Colonic mucosa (tissue), 4 donors: ENCODE results near the gene GSPT1. TPM values are rescaled to one million over a fixed set of nuclear protein-coding genes. Genes with fewer than 3 reads are reported as not detected.
"Not testable (repeated sequence)": the region's sequence is repeated elsewhere in the genome, so short reads cannot be mapped to it uniquely, and the experiment has no call there.

Experiments
- DNase-seq: peaks from one replicate; pipeline ENCODE4 v3.0.0-alpha.2; 2020
- H3K27ac ChIP-seq: fragments of 200-600 bp; one replicate; pipeline ENCODE4 v1.8.0; 2021
- H3K27me3 ChIP-seq: fragments of 200-600 bp; one replicate; pipeline ENCODE4 v1.8.0; 2021
- H3K36me3 ChIP-seq: fragments of 200-600 bp; one replicate; pipeline ENCODE4 v1.8.0; 2021
- H3K4me1 ChIP-seq: fragments of 200-600 bp; one replicate; pipeline ENCODE4 v1.8.0; 2021; ENCODE audit warnings: mild to moderate bottlenecking
- H3K4me3 ChIP-seq: fragments of 200-600 bp; one replicate; pipeline ENCODE4 v1.8.0; 2021
- H3K9ac ChIP-seq, 2 donors: one replicate each; pipeline ENCODE4 v1.7.0; 2013; ENCODE audit warnings: control low read depth in 2 of 2, low read depth in 2 of 2, low read length in 2 of 2
- H3K9me3 ChIP-seq: fragments of 200-600 bp; one replicate; pipeline ENCODE4 v1.8.0; 2021
- intact Hi-C: fragments of 100-400 bp; cut with DNase I; formaldehyde crosslinking; loops from one replicate; pipeline ENCODE4 v1.14.1; 2022
- total RNA-seq, 2 donors: library from RNA; stranded (reverse); fragmentation: NEBNext Ultra II Directional in 1 of 2; extraction: Animal tissue kit (Norgen Biotek cat#: 25700) in 1 of 2; gene quantifications; one replicate each; pipeline ENCODE4 v1.2.1, GENCODE V29; 2021
- TF ChIP-seq, protein P1 (sequence below): fragments of 200-600 bp; IDR thresholded peaks from one replicate; pipeline ENCODE4 v1.8.0; 2022; ENCODE audit warnings: antibody characterized with exemption, mild to moderate bottlenecking
- donor health status: healthy.
- donor health status: DM: no; HTN: no; CAD: no.
- donor health status: DM: no; HTN: no; CAD: no.

GSPT1 gene
- total RNA-seq, 2 donors from 2014 or later: 135 to 174 TPM

DNA sequence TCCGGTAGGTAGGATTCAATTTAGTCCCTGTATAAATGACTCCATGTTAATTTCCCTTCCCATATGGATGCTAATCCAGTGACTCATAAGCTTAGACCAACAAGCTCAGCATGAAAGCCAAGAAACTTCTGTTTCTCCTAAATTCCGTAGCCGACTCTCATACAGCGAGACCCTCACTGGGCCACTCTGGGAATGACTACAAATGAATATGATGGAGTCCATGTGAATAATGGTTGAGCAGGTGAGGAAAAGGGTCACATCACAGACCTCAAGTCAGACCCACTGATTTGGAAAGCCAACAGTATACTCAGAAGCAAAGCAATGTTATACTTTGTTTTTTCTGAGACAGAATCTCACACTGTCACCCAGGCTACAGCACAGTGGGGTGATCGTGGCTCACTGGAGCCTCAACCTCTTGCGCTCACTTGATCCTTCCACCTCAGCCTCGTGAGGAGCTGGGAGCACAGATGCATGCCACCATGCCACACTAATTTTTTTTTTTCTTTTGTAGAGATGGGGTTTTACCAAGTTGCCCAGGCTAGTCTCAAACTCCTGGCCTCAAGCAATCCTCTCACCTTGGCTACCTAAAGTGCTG is 79.0 kb downstream of the GSPT1 start:
- no peak overlapping the region for H3K4me3 ChIP-seq
- intact Hi-C loops: no loop called here
- H3K9me3 ChIP-seq: no peaks in the 10 kb centered on the region
- DNase-seq: no peak
- TF ChIP-seq, protein P1, sequence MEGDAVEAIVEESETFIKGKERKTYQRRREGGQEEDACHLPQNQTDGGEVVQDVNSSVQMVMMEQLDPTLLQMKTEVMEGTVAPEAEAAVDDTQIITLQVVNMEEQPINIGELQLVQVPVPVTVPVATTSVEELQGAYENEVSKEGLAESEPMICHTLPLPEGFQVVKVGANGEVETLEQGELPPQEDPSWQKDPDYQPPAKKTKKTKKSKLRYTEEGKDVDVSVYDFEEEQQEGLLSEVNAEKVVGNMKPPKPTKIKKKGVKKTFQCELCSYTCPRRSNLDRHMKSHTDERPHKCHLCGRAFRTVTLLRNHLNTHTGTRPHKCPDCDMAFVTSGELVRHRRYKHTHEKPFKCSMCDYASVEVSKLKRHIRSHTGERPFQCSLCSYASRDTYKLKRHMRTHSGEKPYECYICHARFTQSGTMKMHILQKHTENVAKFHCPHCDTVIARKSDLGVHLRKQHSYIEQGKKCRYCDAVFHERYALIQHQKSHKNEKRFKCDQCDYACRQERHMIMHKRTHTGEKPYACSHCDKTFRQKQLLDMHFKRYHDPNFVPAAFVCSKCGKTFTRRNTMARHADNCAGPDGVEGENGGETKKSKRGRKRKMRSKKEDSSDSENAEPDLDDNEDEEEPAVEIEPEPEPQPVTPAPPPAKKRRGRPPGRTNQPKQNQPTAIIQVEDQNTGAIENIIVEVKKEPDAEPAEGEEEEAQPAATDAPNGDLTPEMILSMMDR: no peak
- no peaks in the 10 kb centered on the region for H3K27me3 ChIP-seq
- H3K27ac ChIP-seq: no peak overlapping the region
- H3K36me3 ChIP-seq: peaks cover 21% of the 10 kb centered on the region
- no peak overlapping the region for H3K9ac ChIP-seq
- no peaks in the 10 kb centered on the region for H3K4me1 ChIP-seq

DNA sequence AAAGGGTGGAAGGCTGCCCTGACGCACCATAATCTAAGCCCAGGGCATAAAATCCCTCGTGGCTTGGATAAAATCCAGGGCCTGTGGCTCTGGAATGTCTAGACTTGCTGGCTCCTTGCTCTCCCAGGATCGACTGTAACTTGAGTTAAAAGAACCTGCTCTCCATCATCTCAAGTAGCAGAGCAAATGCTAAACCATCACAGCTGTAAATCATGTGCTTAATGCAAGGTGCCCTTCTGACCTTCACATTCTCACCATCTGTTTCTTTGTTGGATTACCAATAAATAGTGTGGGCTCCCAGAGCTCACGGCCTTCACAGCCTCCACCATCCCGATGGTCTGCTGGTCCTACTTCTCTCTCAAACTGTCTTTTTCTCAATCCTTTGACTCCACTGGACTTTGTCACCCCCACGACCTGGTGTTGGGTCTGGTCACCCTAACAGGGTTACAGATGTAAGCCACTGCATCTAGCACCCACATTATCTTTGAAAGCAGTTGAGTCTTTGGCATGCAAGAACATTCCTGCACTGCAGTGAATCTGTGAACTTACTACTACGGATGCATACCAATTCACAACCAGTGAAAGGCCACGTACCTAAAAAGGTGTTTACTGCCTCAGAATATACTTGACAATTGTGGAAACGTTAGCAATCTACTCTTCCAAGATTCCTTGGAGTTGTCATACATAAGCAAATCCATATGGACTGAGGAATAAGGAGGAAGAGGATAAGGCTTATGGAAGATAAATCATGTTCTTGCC is 79.7 kb downstream of the GSPT1 start:
- Histone ChIP-seq H3K9me3 (no peaks in the 10 kb centered on the region), H3K4me1 (no peaks in the 10 kb centered on the region), H3K4me3 (no peak overlapping the region), H3K27ac (no peak overlapping the region), H3K36me3 (peaks cover 21% of the 10 kb centered on the region), H3K27me3 (no peaks in the 10 kb centered on the region), H3K9ac (no peak overlapping the region)
- TF ChIP-seq, protein P1: no peak
- intact Hi-C loops: no loop called here
- no peak for DNase-seq

DNA sequence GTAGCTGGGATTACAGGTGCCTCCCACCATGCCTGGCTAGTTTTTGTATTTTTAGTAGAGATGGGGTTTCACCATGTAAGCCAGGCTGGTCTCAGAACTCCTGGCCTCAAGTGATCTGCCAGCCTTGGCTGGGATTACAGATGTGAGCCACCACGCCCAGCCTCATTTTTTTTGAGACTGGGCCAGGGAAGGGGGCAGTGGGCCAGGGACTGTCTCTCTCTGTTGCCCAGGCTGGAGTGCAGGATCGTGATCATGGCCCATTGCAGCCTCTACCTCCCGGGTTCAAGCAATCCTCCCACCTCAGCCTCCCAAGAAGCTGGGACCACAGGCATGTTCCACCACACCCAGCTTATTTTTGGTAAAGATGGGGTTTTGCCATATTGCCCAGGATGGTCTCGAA is 80.4 kb downstream of the GSPT1 start:
- Histone ChIP-seq H3K27me3 (no peaks in the 10 kb centered on the region), H3K9ac (no peak overlapping the region), H3K4me3 (no peak overlapping the region), H3K9me3 (no peaks in the 10 kb centered on the region), H3K27ac (no peak overlapping the region), H3K4me1 (no peaks in the 10 kb centered on the region), H3K36me3 (peaks cover 20% of the 10 kb centered on the region)
- TF ChIP-seq, protein P1: no peak
- intact Hi-C loops: no loop called here
- DNase-seq: no peak

DNA sequence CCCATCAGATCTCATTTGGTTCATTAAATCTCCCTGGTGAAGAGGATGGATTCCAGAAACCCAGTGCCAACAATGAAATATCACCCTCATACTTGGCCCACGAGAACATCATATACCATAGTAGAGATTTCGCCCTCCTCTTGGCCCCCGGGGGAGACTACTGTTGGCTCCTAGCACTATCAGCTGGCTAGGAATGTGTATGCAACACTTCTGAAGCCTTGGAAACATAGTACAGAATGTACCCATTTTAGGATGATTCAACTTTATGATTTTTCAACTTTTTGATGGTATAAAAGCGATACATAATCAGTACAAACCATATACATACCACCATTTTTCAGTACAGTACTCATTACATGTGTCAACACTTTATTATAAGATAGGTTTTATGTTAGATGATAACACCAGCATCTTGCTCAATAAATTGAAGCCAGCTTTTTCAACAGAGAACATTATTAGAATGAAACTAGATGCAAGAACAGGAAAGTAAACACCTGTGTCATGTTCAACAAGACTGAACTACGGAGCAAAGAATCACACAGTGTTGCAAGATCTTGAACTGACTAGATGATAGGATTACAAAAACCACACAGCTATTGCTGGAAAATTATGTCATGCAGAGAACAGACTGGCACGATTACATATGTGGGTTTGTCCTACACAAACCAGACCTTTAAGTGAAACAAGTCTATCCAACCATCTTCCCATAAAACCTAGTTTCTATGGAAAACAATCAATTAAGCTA is 81.6 kb downstream of the GSPT1 start:
- no peak overlapping the region for H3K9ac ChIP-seq
- intact Hi-C loops: no loop called here

DNA sequence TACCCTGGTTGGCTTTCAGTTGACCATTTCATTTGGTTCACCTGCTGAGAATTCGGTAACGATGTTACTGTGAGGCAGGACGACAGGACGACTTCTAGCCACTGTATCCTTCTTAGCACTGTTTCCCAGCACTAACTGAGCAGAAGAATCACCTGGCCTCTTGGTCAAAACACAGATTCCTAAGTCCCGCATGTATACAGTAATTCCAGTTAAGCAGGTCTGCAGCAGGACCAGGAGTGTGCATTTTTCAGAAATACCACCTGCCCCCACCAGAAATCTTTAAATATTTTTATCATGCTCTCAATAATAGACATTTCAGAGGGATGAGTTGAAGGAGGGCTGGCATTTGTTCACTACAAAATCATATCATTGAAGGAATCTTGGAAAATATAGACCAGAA is 87.1 kb downstream of the GSPT1 start:
- H3K36me3 ChIP-seq: no peaks in the 10 kb centered on the region
- H3K4me3 ChIP-seq: no peak overlapping the region
- no peak overlapping the region for H3K27ac ChIP-seq
- no peak overlapping the region for H3K9ac ChIP-seq
- H3K27me3 ChIP-seq: no peaks in the 10 kb centered on the region
- TF ChIP-seq, protein P1: no peak
- no peaks in the 10 kb centered on the region for H3K4me1 ChIP-seq
- H3K9me3 ChIP-seq: no peaks in the 10 kb centered on the region
- no peak for DNase-seq
- intact Hi-C loops: no loop called here

More for the DNA sequence above, 81.6 kb downstream of the GSPT1 start:
- no peak for DNase-seq
- H3K36me3 ChIP-seq: peaks cover 13% of the 10 kb centered on the region
- no peak overlapping the region for H3K4me3 ChIP-seq
- H3K4me1 ChIP-seq: no peaks in the 10 kb centered on the region
- no peaks in the 10 kb centered on the region for H3K9me3 ChIP-seq
- H3K27ac ChIP-seq: no peak overlapping the region
- TF ChIP-seq, protein P1: no peak
- H3K27me3 ChIP-seq: no peaks in the 10 kb centered on the region

DNA sequence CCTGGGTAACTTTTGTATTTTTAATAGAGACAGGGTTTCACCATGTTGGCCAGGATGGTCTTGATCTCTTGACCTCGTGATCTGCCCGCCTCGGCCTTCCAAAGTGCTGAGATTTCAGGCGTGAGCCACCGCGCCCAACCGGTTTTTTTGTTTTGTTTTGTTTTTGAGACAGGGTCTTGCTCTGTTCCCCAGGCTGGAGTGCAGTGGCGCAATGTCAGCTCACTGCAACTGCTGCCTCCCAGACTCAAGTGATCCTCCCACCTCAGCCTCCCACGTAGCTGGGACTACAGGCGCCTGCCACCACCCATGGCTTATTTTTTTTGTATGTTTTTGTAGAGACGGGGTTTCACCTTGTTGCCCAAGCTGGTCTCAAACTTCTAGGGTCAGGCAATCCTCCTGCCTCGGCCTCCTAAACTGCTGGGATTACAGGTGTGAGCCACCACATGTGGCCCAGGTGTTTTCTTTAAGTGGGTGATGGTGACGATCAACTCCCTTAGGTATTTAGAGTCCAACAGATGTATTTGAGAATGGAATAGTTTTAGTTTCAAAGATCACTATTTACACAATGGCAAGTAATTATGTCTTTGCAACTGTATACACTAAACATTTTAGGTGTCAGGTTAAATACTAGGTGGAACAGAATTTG is 90.1 kb downstream of the GSPT1 start:
- intact Hi-C loops, H3K27me3 ChIP-seq, H3K4me3 ChIP-seq, H3K9me3 ChIP-seq, H3K27ac ChIP-seq, H3K9ac ChIP-seq, H3K4me1 ChIP-seq, DNase-seq, H3K36me3 ChIP-seq: not testable (repeated sequence)
